Stimulated activated CD4-positive, alpha-beta T cell treated with anti-CD3 and anti-CD28 coated beads, TNF-alpha, amount 100 ng/mL, for 24 hours (primary cell): ENCODE data around the gene ABCA3.
"Not testable (repeated sequence)": the region's sequence is repeated elsewhere in the genome, so short reads cannot be mapped to it uniquely, and the experiment has no call there.

ENCODE experiments used
- DNase-seq, 3 experiments: peaks; one replicate each; pipeline ENCODE4 v3.0.0-alpha.2; 2020; ENCODE audit warnings: low read depth in 3 of 3

Gene ABCA3

GRCh38 chr16:2340564-2341455 is at the start of gene ABCA3:
Gene ABCA3 (minus strand): TSS chr16:2340728. CDS start chr16:2326466, 14,262 bp downstream.
- peak; percentile 88 to 94 (median 91) for DNase-seq

DNA sequence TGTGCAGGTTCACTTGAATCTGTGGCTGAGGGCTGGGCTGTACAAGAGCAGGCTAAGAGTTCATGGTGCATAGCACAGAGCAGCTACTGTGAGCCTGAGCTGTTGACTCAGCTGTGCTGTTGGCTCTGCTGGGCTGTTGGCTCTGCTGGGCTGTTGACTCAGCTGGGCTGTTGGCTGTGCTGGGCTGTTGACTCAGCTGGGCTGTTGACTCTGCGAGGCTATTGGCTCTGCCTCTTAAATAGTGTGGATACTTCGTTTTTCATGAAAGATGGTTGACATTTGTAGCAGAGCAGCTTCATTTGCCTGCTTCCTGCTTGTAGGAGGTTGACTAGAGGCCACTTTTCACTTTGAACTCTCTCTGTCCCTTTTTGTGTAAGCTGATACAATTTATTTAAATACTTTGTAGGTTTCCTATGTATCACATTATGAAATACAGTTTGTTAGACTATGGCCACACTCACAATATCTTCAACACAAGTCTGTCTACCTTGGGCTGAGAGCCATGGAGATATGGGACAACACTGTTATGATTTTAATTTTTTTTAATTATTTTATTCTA is 48.4 kb upstream of the ABCA3 start:
- no peak for DNase-seq

GRCh38 chr16:2388139-2388874 is 47.8 kb upstream of the ABCA3 start:
- DNase-seq = no peak

GRCh38 chr16:2386990-2387389 is 46.5 kb upstream of the ABCA3 start:
- DNase-seq = no peak

GRCh38 chr16:2385982-2386381 is 45.5 kb upstream of the ABCA3 start:
- not testable (repeated sequence) for DNase-seq

GRCh38 chr16:2385190-2385836 is 44.8 kb upstream of the ABCA3 start:
- DNase-seq = no peak

- no peak for DNase-seq
These were observed 43.9 kb upstream of the ABCA3 start for GRCh38 chr16:2384426-2384825.

DNA sequence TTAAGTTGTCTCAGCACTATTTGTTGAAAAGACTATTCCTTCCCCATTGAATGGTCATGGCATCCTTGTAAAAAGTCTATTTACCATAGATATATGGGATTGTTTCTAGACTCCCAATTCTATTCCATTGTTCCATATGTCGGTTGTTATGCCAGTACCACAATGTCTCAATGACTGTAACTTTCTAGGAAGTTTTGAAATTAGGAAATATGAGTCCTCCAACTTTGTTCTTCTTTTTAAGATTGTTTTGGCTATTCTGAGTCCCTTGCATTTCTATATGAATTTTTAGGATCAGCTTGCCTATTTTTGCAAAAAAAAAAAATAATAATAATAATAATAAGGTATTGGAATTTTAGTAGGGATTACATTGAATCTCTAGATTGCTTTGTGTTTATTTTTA is 43.0 kb upstream of the ABCA3 start:
- no peak for DNase-seq

DNA sequence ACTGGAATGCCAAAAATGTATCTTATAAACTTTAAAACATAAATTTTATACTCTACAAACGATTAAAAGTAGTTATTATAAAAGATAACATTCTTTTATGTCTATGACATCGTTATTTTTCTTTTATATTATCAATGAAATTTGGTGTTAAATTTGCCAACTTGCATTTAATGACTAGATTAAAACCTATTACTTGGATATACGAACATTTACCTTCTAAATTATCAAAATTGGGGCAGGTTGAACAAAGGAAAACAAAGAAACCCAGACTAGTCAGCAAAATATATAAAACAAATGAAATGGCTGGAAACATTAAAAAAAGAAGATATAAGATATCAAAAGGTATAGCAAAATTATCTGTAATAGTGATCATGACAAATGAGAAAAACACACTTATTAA is 34.1 kb upstream of the ABCA3 start:
- no peak for DNase-seq

- no peak for DNase-seq
These were observed 32.6 kb upstream of the ABCA3 start for GRCh38 chr16:2373176-2373575.

GRCh38 chr16:2372684-2373083 is 32.2 kb upstream of the ABCA3 start:
- DNase-seq = no peak

GRCh38 chr16:2371421-2371820 is 30.9 kb upstream of the ABCA3 start:
- DNase-seq = no peak

DNA sequence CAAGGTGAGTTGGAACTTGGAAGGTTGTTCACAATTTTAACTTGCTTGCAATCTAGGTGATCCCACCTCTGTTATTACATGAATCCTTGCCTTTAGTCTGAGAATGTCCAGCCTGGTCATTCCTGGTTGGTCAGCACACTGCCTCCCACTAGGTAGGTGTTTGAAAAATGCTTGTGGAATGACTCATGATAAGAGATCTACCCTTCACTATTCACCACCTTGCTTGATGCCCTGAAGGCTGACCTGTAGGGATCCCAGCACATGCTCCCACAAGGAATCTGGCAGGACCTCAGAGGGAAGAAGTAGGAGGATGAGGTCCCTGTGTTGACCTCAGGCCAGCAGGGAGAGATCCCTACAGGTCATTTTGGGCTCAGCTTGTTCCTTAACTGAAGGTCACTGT is 30.2 kb upstream of the ABCA3 start:
- DNase-seq = no peak

DNA sequence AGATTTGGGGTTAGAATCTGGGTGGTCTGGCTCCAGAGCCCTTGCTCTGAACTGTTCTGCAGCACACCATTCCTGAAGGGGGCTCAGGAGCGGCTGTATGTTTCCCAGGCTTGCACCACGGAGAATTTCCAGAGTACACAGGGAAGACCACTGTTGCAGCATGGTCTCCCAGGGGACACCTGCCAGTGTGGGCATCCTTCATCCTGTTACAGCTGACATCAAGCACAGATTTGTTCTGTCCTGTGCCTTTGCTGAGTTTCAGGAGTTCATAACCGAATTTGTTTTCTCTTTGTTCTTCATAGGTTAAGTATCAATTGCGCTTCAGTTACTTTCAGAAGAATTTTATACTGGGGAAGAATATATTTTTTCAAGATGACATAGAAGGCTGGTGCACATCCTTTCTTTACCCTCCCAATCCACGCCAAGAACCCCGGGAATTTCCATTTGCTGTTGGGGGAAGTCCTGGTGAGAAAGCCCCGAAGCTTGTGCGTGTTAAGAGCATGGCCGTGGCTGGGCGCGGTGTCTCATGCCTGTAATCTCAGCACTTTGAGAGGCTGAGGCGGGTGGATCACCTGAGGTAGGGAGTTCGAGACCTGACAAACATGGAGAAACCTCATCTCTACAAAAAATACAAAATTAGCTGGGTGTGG is 26.3 kb upstream of the ABCA3 start:
- DNase-seq = no peak

- DNase-seq = no peak
These were observed 25.1 kb upstream of the ABCA3 start for GRCh38 chr16:2365397-2366294.

DNA sequence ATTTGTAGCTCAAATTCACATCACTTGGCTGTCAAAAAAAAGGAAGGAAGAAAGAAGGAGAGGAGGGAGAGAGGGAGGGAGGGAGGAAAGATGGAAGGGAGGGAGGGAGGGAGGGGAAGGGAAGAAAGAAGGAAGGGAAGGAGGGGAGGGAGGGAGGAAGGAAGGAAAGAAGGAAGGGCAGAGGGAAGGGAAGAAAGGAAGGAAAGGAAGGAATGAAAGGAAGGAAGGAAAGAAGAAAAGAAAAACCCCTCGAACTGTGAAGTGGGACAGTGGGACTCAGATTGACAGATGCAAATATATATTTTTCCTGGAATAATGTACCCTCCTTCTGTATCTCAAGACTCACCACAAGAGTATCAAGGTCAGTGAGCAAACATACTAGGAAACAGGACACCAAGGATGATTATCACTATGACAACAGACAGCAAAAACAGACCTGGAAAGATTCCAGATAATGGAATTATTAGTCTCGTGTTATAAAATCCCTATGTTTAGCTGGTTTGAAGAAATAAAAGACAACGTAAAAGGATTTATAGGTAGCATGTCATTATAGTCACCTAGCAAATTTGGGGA is 24.2 kb upstream of the ABCA3 start:
- DNase-seq = no peak

- DNase-seq = no peak
These were observed 21.7 kb upstream of the ABCA3 start for GRCh38 chr16:2362218-2362617.

GRCh38 chr16:2361129-2361528 is 20.6 kb upstream of the ABCA3 start:
- DNase-seq = no peak

DNA sequence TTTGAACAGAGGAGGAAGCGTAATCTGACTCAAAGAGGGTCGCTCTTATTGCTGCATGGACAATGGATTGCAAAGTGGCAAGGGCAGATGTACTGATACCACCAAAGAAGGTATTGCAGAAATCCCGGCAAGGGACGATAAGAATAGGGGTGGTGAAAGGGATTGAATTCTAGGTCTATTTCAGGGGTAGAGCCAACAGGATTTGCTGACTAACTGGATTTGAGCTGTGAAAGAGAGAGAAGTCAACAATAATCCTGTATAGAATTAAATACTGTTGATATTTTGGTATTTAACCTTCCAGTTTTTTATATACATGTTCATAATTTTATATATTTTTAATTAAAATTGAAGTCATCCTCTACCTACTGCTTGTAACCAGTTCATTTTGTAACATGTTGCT is 19.4 kb upstream of the ABCA3 start:
- no peak for DNase-seq

DNA sequence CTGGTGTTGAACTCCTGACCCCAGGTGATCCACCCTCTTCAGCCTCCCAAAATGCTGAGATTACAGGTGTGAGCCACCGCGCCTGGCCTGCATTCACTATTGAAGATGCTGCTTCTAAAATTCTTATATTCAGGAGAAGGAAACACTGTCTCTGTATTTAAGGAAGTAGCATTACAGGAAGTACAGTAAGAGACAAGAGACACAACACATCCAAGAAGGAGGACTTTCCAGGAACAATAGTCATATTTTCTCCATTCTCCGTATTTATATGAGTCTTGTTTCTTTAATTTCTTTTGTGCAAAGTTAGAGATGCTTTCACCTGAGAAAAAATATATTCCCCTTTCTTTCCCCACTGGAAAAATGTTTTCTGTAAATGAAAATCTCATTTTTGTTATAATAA is 18.3 kb upstream of the ABCA3 start:
- DNase-seq = no peak
